ENCODE measurements around the gene CNRIP1. TPM values are rescaled to one million over a fixed set of nuclear protein-coding genes. Genes with fewer than 3 reads are reported as not detected.

Gene CNRIP1
- total RNA-seq, 1 experiment from 2014 or later: not detected

- no TSS peak for BruUV-seq (replicated peaks)
- no peaks in the 10 kb centered on the region for H3K36me3 ChIP-seq (ENCODE audit: control insufficient read depth, insufficient read depth, low read length)
- no peak overlapping the region for H3K4me3 ChIP-seq (ENCODE audit: low read depth, low read length)
- H3K4me1 ChIP-seq: no peaks in the 10 kb centered on the region
- H3K4me1 Mint-ChIP-seq (ENCODE audit: low read depth, unreplicated experiment): no peaks in the 10 kb centered on the region
- H3K27me3 Mint-ChIP-seq (ENCODE audit: insufficient read depth, unreplicated experiment): peaks cover 14% of the 10 kb centered on the region
- no peak overlapping the region for H3K27ac Mint-ChIP-seq (ENCODE audit: unreplicated experiment)
- no peaks in the 10 kb centered on the region for H3K9me3 ChIP-seq
- DNase-seq: no peak
- intact Hi-C loops (cut with micrococcal nuclease; ENCODE audit: unreplicated experiment): no loop called here
- no peaks in the 10 kb centered on the region for H3K9me3 Mint-ChIP-seq (ENCODE audit: unreplicated experiment)
- H3K27me3 ChIP-seq (replicated peaks; ENCODE audit: control insufficient read depth, insufficient read depth, low read length): no peaks in the 10 kb centered on the region; the same call in 1 of the 2 replicates
- no peak overlapping the region for H3K4me3 Mint-ChIP-seq (ENCODE audit: unreplicated experiment)
- ChIA-PET CTCF (interaction anchor here (1.0 to 1.6 kb wide), 9 partner anchors 9 to 161 kb away, joined by 3 to 11 read pairs (median 3); no protein-coding TSS in a partner anchor), POLR2A (no interaction called here)
- H3K36me3 Mint-ChIP-seq (ENCODE audit: insufficient read depth, unreplicated experiment): no peaks in the 10 kb centered on the region
- no peak for TF ChIP-seq CTCF (IDR thresholded peaks at IDR 0.05; ENCODE audit: insufficient read depth in 1 of 2, low read depth in 1 of 2, low read length in 1 of 2, severe bottlenecking in 1 of 2, unreplicated experiment in 1 of 2)
Observed at GRCh38 chr2:68283419-68283812, 36.3 kb downstream of the CNRIP1 start.

- POLR2A ChIA-PET: interaction anchor here (0.7 kb wide), 1 partner anchor 9 kb away, joined by 4 read pairs; no protein-coding TSS in a partner anchor
- no peaks in the 10 kb centered on the region for H3K4me1 ChIP-seq
- H3K27ac Mint-ChIP-seq (ENCODE audit: unreplicated experiment): no peak overlapping the region
- H3K4me3 Mint-ChIP-seq (ENCODE audit: unreplicated experiment): no peak overlapping the region
- H3K27me3 Mint-ChIP-seq (ENCODE audit: insufficient read depth, unreplicated experiment): peaks cover 9% of the 10 kb centered on the region
- H3K4me3 ChIP-seq (ENCODE audit: low read depth, low read length): no peak overlapping the region
- H3K36me3 Mint-ChIP-seq (ENCODE audit: insufficient read depth, unreplicated experiment): no peaks in the 10 kb centered on the region
- no peaks in the 10 kb centered on the region for H3K4me1 Mint-ChIP-seq (ENCODE audit: low read depth, unreplicated experiment)
- CTCF ChIA-PET: interaction anchor here (0.6 to 1.6 kb wide), 11 partner anchors 9 to 793 kb away, joined by 3 to 11 read pairs (median 3); no protein-coding TSS in a partner anchor
- peak in 1 of 2 experiments; percentile 31 for DNase-seq
- no peaks in the 10 kb centered on the region for H3K9me3 Mint-ChIP-seq (ENCODE audit: unreplicated experiment)
- peak; percentile 68 to 74 for TF ChIP-seq CTCF (IDR thresholded peaks at IDR 0.05; ENCODE audit: insufficient read depth in 1 of 2, low read depth in 1 of 2, low read length in 1 of 2, severe bottlenecking in 1 of 2, unreplicated experiment in 1 of 2)
- intact Hi-C loops (cut with micrococcal nuclease; ENCODE audit: unreplicated experiment): loop anchor here (1.0 kb wide), 3 partner anchors 30 to 161 kb away; no protein-coding TSS in a partner anchor
- H3K36me3 ChIP-seq (ENCODE audit: control insufficient read depth, insufficient read depth, low read length): no peaks in the 10 kb centered on the region
- H3K9me3 ChIP-seq: no peaks in the 10 kb centered on the region
- H3K27me3 ChIP-seq (replicated peaks; ENCODE audit: control insufficient read depth, insufficient read depth, low read length): no peaks in the 10 kb centered on the region; the same call in 1 of the 2 replicates
- BruUV-seq (replicated peaks): no TSS peak
Observed at GRCh38 chr2:68282811-68283418, 36.8 kb downstream of the CNRIP1 start.

GRCh38 chr2:68280796-68281195, 39.0 kb downstream of the CNRIP1 start:
- Mint-ChIP-seq H3K36me3 (ENCODE audit: insufficient read depth, unreplicated experiment) (no peaks in the 10 kb centered on the region), H3K9me3 (ENCODE audit: unreplicated experiment) (no peaks in the 10 kb centered on the region), H3K4me3 (ENCODE audit: unreplicated experiment) (no peak overlapping the region), H3K4me1 (ENCODE audit: low read depth, unreplicated experiment) (no peaks in the 10 kb centered on the region), H3K27ac (ENCODE audit: unreplicated experiment) (no peak overlapping the region), H3K27me3 (ENCODE audit: insufficient read depth, unreplicated experiment) (peaks cover 8% of the 10 kb centered on the region)
- ChIA-PET CTCF (no interaction called here), POLR2A (no interaction called here)
- BruUV-seq (replicated peaks): no TSS peak
- Histone ChIP-seq H3K27me3 (replicated peaks; ENCODE audit: control insufficient read depth, insufficient read depth, low read length) (no peaks in the 10 kb centered on the region; the same call in 1 of the 2 replicates), H3K4me1 (no peaks in the 10 kb centered on the region), H3K36me3 (ENCODE audit: control insufficient read depth, insufficient read depth, low read length) (no peaks in the 10 kb centered on the region), H3K4me3 (ENCODE audit: low read depth, low read length) (no peak overlapping the region), H3K9me3 (no peaks in the 10 kb centered on the region)
- no peak for TF ChIP-seq CTCF (IDR thresholded peaks at IDR 0.05; ENCODE audit: insufficient read depth in 1 of 2, low read depth in 1 of 2, low read length in 1 of 2, severe bottlenecking in 1 of 2, unreplicated experiment in 1 of 2)
- no peak for DNase-seq
- intact Hi-C loops (cut with micrococcal nuclease; ENCODE audit: unreplicated experiment): no loop called here

All from Caco-2 (cell line).